Activated T-cell treated with anti-CD3 and anti-CD28 coated beads for 1 hour (primary cell): ENCODE data around the gene FILIP1L.

Experiments
- DNase-seq: peaks from one replicate; pipeline ENCODE4 v3.0.0-alpha.2; 2020; ENCODE audit warnings: low read depth

FILIP1L gene

GRCh38 chr3:99867594-99868310, 246.5 kb downstream of the FILIP1L start:
- DNase-seq: no peak

- DNase-seq: no peak
These were observed 248.0 kb downstream of the FILIP1L start for GRCh38 chr3:99866261-99866761.

GRCh38 chr3:99865321-99865720, 249.0 kb downstream of the FILIP1L start:
- no peak for DNase-seq

DNA sequence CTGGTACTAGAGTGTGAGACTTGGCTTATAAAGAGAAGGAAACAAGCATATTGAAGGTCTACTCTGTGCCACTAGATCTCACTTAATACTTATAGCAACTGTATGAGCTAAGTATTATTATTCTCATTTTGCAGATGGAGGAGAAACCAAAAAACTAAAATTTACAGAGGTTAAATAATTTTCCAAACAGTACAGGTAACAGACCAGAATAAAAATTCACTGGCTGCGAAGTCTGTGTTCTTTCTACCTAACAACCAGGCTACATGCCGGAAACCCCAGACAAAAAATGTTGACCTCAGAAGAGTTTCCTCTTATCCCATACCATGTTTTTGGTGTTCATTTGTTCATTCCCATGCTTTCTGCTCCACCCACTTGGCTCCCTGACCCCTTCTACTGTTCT, 250.0 kb downstream of the FILIP1L start:
- no peak for DNase-seq

GRCh38 chr3:99863588-99863987, 250.7 kb downstream of the FILIP1L start:
- no peak for DNase-seq

- DNase-seq: no peak
These were observed 251.3 kb downstream of the FILIP1L start for GRCh38 chr3:99863002-99863401.

DNA sequence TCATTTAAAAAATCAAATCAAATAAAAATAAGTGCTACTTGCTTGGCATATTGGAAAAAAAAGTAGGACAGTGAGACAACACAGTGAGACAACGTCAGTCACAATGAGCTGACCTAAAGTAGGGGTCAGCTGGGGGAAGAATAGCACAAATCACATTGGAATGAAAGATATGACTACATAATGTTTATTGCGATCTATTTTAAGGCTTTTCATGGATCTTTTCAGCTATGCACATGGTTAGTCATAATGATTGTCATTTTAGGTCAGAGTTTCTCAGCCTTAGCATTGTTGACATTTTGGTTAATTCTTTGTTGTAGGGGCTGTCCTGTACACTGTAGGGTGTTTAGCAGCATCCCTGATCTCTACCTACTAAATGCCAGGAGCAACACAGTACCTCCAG, 252.1 kb downstream of the FILIP1L start:
- no peak for DNase-seq

DNA sequence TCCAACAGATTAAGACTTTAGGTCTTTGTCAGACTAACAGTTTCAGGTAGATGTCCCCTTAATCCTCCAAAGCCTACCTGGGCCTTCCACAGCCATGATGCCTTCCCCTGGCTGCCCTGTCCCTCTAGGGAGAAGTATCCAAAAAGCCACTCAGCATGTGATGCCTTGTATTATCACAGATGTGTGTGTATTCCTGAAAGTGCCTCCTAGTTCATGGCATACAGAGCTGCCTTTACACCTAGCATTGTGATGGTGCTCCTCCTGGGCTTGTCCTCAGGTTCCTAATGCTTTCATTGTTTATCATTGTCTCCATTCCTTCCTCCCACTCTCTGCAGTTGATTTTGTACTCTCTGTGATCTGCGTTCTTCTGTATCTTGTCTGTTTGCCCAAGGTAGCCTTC, 253.1 kb downstream of the FILIP1L start:
- no peak for DNase-seq

DNA sequence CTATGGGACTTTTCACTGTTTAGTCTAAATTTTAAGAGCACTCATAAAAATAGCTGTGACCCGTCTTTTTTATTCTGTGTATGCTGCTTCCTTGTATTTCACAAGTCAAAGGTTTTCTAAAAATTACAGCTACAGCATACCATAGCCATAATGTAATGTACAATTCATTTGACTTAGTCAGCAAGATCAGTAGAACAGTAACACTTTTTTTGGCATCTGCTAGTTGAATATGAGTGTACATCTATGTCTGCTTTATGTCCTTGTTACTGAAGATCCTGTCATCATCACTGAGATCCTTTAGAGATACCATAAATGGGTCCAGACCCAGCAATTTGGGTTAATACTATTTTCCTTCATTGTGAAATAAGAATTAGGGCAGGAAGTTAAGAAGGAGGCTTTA, 254.5 kb downstream of the FILIP1L start:
- DNase-seq: no peak

- no peak for DNase-seq
These were observed 255.8 kb downstream of the FILIP1L start for GRCh38 chr3:99858469-99858868.

GRCh38 chr3:99857278-99857677, 257.0 kb downstream of the FILIP1L start:
- no peak for DNase-seq

- DNase-seq: no peak
These were observed 257.7 kb downstream of the FILIP1L start for GRCh38 chr3:99856437-99857220.

DNA sequence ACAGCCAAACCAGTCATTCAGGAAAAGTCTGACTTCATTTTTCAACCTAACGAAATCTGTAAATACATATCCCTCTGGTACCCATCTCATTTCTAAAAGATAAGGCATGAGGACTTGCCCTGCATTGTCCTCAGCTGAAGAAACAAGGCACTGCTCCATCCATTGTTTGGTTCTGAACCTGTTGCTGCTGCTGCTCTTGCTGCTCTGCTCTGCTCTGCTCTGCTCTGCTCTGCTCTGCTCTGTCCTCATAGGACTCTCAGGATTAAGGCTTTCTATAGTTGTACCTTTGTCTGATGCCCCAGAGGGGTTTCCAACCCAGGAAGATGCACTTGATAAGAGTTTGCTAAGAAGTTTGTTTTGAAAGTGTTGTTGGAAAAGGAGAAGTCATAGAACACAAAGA, 258.4 kb downstream of the FILIP1L start:
- no peak for DNase-seq

DNA sequence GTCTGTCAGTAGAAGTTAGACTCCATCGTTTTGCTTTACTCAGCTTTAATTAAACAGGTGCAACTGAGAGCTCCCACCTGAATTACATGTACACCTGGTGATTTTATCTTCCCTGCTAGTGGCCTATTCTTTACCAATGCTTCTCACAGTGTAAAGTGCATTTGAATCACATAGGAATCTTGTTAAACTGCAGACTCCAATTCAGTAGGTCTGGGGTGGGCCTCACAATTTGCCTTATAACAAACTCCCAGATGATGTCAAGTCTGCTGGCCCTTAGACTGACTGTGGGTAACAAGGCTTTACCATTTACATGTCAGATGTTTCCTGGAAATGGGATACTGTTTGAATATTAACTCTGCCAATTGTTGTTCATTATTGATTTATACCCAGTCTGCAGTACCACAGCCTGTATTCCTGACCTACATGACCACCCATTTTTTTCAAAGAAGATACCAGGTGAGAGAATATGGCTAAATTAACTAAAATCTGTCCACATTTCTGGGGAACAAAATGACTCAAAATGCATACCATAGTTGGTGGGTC, 259.5 kb downstream of the FILIP1L start:
- DNase-seq: no peak

- DNase-seq: no peak
These were observed 261.4 kb downstream of the FILIP1L start for GRCh38 chr3:99852851-99853250.

- DNase-seq: no peak
These were observed 262.3 kb downstream of the FILIP1L start for GRCh38 chr3:99851955-99852354.

- DNase-seq: no peak
These were observed 263.7 kb downstream of the FILIP1L start for GRCh38 chr3:99850608-99851007.

DNA sequence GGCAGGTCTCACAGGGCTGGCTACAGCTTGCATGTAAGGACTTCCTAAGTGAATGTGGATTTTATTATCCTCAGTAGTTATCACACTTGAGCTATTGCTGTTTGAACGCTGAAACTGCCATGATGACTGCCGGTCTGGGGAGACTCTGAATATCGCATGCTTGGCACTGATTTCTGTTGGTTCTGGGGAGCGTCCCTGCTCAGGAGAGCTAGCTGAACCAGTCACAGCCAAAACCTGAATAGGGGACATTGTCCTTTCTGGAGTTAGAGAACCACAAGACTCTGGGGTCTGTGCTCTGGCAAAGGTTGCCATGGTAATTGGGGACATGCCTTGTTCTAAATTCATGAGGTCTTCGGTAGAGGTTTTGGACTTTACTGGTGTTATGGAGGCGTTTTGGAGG, 265.9 kb downstream of the FILIP1L start:
- no peak for DNase-seq

DNA sequence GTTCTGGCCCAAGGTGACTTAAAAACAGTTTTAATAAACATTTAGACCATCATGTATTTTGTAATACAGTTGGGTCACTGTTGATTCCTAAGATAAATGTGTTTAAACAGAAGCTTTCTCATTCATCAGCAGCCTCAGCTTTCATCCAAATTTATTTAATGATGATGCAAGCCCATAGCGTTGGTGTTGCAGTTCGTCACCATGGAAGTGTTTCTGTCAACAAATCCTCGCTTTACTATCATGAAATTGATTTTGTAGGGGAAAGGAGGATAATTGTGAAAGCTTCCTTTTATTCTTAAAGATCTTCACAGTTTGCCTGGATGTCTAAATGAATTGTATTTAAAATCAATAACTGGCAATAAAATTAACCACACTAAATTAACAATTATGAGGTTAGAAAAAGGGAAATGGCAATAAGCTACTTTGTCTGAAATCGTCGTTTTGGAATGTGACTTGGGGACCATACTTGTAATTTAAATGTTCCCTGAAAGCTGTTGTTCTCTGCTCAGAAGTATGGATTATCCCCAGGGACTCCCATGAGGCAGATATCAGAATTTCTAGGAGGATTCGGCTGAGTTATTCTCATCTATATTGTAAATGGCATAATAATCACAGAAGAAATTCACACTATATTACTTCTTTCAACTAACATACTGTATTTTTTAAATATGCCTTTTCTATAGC, 267.7 kb downstream of the FILIP1L start:
- DNase-seq: no peak

- DNase-seq: no peak
These were observed 268.3 kb downstream of the FILIP1L start for GRCh38 chr3:99845999-99846398.

DNA sequence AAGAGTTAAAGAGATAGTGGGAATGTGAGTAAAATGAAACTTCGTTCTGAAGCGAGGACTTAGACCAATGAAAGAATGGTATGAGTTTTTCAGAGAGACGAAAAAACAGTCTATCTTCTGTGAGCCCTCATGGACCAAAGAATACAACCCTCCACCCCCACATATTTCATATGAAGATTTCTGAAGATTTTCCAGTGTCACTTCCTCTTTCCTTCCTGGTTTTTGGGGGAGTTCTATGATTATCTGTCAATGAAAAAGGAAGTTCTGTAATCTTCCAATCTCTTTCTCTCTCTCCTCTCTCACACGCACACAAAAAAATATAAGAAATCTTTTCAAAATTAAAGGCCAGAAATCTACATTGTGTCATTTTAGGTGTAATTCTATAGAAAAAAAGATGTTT, 269.0 kb downstream of the FILIP1L start:
- DNase-seq: no peak

DNA sequence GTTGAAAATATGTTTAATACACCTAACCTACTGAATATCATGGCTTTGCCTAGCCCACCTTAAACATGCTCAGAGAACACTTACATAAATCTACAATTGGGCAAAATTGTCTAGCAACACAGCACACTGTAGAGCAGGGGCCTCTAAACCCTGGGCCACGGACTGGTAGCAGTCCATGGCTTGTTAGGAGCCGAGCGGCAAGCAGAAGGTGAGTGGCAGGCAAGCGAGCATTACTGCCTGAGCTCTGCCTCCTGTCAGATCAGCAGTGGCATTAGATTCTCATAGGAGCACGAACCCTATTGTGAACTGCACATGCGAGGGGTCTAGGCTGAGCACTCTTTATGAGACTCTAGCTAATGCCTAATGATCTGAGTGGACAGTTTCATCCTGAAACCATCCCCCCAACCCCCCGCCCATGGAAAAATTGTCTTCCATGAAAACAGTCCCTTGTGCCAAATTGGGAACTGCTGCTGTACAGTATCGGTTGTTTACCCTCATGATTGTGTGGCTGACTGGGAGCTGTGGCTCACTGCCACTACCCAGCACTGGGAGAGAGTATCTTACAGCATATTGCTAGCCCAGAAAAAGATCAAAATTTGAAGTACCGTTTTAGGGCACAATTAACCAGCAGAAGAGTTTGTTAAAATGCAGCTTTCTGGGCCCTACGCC, 270.6 kb downstream of the FILIP1L start:
- DNase-seq: no peak
